Peyer's patch (tissue), 4 donors: ENCODE data around the gene ZFHX2.

Source experiments
- POLR2A ChIP-seq, 2 donors: fragments of 450-650 bp; IDR thresholded peaks; one replicate each; pipeline ENCODE4 v1.5.1; 2017; ENCODE audit warnings: antibody characterized with exemption in 2 of 2, mild to moderate bottlenecking in 2 of 2, moderate library complexity in 2 of 2
- TF ChIP-seq, protein P1 (sequence below), 6 experiments: fragments of 450-650 bp in 4 of 6; fragments of 200-600 bp in 2 of 6; sonication (generic) in 1 of 6; IDR thresholded peaks; one replicate each; pipeline ENCODE4 v1.5.1; 2017 to 2019; ENCODE audit warnings: antibody characterized with exemption in 6 of 6, mild to moderate bottlenecking in 3 of 6, moderate library complexity in 1 of 6

GRCh38 chr14:23561873-23562821 is 10.6 kb upstream of the ZFHX2 start:
- TF ChIP-seq, protein P1, sequence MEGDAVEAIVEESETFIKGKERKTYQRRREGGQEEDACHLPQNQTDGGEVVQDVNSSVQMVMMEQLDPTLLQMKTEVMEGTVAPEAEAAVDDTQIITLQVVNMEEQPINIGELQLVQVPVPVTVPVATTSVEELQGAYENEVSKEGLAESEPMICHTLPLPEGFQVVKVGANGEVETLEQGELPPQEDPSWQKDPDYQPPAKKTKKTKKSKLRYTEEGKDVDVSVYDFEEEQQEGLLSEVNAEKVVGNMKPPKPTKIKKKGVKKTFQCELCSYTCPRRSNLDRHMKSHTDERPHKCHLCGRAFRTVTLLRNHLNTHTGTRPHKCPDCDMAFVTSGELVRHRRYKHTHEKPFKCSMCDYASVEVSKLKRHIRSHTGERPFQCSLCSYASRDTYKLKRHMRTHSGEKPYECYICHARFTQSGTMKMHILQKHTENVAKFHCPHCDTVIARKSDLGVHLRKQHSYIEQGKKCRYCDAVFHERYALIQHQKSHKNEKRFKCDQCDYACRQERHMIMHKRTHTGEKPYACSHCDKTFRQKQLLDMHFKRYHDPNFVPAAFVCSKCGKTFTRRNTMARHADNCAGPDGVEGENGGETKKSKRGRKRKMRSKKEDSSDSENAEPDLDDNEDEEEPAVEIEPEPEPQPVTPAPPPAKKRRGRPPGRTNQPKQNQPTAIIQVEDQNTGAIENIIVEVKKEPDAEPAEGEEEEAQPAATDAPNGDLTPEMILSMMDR (IDR thresholded peaks at IDR 0.05) = no peak
- no peak for TF ChIP-seq POLR2A (IDR thresholded peaks at IDR 0.05)
